Stimulated activated CD8-positive, alpha-beta memory T cell treated with anti-CD3 and anti-CD28 coated beads, Interleukin-12 subunit alpha, Interleukin-12 subunit beta, amount 100 ng/mL, for 24 hours (primary cell): ENCODE data around the gene TMEM270.
"Not testable (repeated sequence)": the region's sequence is repeated elsewhere in the genome, so short reads cannot be mapped to it uniquely, and the experiment has no call there.

Experiments
- DNase-seq: peaks from one replicate; pipeline ENCODE4 v3.0.0-alpha.2; 2020; ENCODE audit errors: extremely low read depth

Gene TMEM270

DNA sequence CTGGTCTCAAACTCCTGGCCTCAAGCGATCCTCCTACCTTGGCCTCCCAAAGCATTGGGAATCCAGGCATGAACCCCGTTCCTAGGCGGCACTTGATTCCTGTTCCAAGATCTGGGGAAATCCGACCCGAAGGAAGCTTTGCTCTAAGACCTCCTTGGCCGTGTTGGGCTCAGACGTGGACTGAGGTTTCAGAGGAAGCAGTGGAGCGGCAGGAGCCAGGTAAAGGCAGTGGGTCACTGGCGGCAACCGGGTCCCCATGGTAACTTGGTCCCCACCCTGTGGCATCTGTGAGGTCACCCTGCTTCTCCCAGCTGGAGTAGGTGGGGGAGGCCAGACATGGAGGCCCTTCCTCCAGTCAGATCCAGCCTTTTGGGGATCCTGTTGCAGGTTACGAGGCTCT, at the start of gene TMEM270:
TMEM270 (plus strand) TSS at position 301 of the 400 bp plus-strand sequence; CDS start at position 337, 36 bp downstream.
- DNase-seq, result no peak

DNA sequence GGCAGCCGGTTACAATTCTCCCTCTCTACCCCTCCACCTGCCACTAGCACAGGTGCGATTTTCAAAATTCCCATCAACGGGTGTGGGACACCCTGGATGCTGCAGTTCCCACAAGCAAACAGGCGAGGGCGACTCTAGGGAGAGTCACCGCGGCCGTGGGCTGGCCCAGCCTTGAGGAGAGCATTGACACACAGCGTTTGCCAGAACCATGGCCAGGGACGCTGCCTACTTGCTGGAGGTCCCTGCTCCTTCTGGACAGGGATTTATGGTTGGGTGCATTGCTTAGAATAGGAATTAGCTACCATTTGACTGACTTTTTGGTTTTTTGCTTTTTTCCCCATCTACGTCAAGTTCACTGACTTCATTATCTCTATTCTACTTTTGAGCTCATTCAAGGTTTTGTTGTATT, 49.2 kb upstream of the TMEM270 start:
- peak; percentile 17 for DNase-seq

- DNase-seq, result no peak
These were observed 48.0 kb upstream of the TMEM270 start for GRCh38 chr7:73812996-73813395.

GRCh38 chr7:73815436-73815835, 45.5 kb upstream of the TMEM270 start:
- no peak for DNase-seq

GRCh38 chr7:73817121-73817520, 43.8 kb upstream of the TMEM270 start:
- no peak for DNase-seq

- no peak for DNase-seq
These were observed 40.9 kb upstream of the TMEM270 start for GRCh38 chr7:73820013-73820412.

DNA sequence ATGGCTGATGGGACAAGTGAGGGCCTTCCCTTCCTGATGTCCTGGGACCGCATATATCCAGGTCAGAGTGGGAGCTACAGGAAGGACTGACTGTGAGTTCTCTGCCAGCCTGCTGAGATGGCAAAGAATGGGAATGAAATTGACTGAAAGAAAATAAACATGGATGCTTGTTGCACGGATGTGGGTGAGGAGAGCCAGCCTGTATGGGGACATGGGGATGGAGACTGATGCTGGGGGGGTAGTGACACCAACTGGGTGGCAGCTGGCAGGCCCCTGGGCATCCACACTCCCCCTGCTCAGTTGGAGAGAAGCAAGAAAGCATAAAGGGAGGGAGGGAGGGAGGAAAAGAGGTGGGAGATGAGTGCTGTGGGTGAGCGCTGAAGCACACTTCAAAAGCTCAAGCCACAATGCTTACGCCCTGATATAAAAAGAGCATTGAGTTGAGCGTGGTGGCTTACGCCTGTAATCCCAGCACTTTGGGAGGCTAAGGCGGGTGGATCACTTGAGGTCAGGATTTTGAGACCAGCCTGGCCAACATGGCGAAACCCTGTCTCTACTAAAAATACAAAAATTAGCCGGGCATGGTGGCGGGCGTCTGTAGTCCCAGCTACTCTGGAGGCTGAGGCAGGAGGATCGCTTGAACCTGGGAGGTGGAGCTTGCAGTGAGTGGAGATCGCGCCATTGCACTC, 39.2 kb upstream of the TMEM270 start:
- not testable (repeated sequence) for DNase-seq

DNA sequence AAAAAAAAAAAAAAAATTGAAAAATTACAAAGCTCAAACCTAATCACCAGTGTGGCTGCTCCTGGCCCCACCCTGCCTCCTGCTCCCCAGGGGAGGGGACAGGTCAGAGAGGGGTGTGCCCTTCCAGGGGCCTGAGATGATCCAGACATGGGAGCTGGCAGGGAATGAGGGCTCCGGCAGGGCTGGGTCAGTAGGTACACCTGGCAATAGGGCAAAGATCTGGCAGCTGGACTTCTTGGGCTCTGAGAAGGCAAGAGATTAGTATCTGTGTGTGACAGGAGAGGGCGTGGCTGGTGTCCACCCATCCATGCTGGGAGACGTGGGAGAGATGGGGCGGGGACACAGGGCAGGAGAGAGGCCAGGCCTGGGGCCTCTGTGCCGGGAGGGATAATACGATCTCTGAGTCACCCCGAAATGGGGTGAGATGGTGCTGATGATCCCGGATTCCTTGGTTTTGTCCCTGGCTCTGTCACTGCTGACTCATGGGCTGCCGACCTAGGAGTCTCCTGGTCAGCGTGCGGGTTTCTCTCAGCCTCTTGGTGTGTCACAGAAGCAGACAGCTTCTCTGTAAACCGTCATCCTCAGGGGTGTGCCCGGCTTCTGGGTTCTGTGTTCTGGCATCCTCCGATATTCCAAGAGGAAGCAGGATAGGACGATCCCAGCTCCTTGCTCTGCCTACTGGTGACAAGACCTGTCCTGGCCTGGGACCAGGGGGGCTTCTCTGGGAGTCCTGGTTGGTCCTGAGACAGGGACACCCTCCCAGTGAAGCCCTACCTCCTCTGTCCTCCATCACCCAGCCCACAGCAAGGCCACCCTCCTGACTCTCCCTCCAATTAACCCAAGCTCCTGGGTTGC, 38.4 kb upstream of the TMEM270 start:
- DNase-seq, result no peak

GRCh38 chr7:73823257-73823656, 37.7 kb upstream of the TMEM270 start:
- no peak for DNase-seq

- DNase-seq, result no peak
These were observed 36.9 kb upstream of the TMEM270 start for GRCh38 chr7:73823873-73824592.

DNA sequence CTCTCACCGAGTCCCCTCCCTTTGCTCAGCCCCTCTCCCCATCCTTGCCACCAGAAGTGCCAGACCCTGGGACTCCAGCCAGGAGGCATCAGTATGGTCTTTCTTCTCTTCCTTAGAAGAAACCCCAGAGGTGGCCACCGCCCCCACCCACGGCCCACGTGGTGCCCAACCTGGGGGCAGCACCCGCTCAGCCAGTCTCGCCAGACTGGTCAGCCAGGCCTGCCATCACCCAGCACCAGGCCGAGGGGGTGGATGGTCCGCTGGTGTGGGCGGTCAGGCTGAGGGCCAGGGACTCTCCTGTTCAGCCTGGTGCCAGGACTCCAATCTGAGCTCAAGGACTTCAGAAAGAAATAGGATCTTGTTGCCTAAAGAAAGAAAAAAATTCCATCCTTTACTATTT, 36.0 kb upstream of the TMEM270 start:
- no peak for DNase-seq

- DNase-seq, result no peak
These were observed 33.3 kb upstream of the TMEM270 start for GRCh38 chr7:73827567-73828106.

GRCh38 chr7:73828107-73828803, 32.7 kb upstream of the TMEM270 start:
- no peak for DNase-seq

DNA sequence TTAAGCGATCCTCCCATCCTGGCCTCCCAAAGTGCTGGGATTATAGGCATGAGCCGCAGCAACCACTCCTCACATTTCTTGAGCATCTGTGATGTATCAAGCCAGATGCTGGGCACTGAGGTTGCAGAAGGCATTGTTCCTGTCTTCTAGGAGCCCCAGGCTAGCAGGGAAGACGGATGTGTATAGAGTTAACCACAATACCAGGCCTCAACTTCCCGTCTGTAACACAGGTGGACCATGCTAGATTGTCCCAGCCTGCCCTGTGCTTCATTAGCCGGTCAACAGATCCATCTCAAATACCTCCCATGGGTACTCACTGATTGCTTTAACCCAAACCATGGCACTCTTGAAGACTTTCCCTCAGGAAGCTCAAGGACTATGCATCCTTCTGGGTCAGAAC, 32.0 kb upstream of the TMEM270 start:
- no peak for DNase-seq

GRCh38 chr7:73829505-73829904, 31.5 kb upstream of the TMEM270 start:
- no peak for DNase-seq

DNA sequence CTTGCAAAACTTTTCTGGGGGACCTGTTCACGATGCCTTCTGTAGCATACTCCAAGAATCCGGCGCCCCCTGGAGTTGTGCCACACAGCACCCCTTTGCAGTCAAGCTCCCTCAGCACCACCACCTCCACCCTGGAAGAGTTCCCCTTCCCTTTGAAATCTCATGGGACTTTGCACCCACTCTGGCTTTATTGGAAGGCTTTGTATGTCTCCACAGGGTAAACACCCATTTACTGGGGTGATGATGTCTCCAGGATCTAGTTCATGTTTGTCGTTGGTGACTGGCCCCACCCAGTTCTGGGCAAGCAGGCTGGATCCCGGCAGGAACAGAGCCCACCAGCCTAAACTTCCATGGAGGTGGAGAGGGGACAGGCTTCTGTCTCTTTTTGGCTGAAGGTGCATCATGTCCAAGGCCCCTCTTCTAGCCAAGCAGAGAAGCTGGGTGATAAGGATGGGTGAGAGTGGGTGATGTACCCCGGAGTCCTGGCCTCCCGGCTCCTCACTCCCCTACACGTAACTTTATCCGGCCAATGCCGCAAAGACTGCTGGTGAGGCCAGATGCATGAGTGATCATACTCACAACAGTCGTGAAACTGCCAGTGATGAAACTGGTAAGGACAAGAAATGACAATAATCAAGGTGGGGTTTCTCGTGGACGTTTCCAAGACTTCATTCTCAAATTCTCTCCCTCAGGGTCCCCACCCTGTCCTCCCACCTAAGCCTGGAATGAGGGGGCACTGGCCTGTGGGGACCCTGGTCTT, 30.9 kb upstream of the TMEM270 start:
- no peak for DNase-seq

- no peak for DNase-seq
These were observed 30.0 kb upstream of the TMEM270 start, which contains the start of gene CLDN4 for GRCh38 chr7:73830681-73831583. Gene CLDN4, plus strand, starts transcription at chr7:73830996. Its CDS starts 206 bp downstream, at chr7:73831202.

DNA sequence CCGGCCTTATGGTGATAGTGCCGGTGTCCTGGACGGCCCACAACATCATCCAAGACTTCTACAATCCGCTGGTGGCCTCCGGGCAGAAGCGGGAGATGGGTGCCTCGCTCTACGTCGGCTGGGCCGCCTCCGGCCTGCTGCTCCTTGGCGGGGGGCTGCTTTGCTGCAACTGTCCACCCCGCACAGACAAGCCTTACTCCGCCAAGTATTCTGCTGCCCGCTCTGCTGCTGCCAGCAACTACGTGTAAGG, 29.4 kb upstream of the TMEM270 start:
- DNase-seq, result no peak

- no peak for DNase-seq
These were observed 28.9 kb upstream of the TMEM270 start for GRCh38 chr7:73831834-73832651.
